Measurements from ENCODE around the gene DDAH1. TPM values are rescaled to one million over a fixed set of nuclear protein-coding genes. Genes with fewer than 3 reads are reported as not detected.
A peak's percentile ranks its signal among the peaks of the same experiment; 100 is the strongest.
"Not testable (repeated sequence)": the region's sequence is repeated elsewhere in the genome, so short reads cannot be mapped to it uniquely, and the experiment has no call there.

The DDAH1 gene
- total and polyA plus RNA-seq, 5 donors, result 3.8 to 10.1 (median 5.6) TPM

DNA sequence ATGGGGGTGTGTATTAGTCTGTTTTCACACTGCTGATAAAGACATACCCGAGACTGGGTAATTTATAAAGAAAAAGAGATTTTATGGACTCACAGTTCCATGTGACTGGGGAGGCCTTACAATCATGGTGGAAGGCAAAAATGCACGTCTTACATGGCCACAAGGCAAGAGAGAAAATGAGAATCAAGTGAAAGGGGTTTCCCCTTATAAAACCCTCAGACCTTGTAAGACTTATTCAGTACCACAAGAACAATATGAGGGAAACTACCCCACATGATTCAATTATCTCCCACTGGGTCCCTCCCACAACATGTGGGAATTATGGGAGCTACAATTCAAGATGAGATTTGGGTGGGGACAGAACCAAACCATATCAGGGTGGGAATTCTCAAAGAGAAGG is 5.2 kb upstream of the DDAH1 start:
- 94% methylated on average over 2 of the region's 2 CpGs for WGBS
- H3K4me1 ChIP-seq (ENCODE audit: control insufficient read depth, insufficient read depth, low read length); H3K4me3 ChIP-seq (ENCODE audit: low read length); H3K27ac ChIP-seq (ENCODE audit: low read length); ATAC-seq; intact Hi-C loops (cut with DNase I); H3K27me3 ChIP-seq (ENCODE audit: control insufficient read depth, insufficient read depth); H3K9me3 ChIP-seq (ENCODE audit: control insufficient read depth, low read length); DNase-seq: not testable (repeated sequence)

GRCh38 chr1:85467929-85468540 is 3.1 kb upstream of the DDAH1 start:
- H3K9me3 ChIP-seq (ENCODE audit: control insufficient read depth, low read length), result no peaks in the 10 kb centered on the region
- ATAC-seq, result no peak
- H3K27ac ChIP-seq (ENCODE audit: low read length), result no peak overlapping the region
- intact Hi-C loops (cut with DNase I), result no loop called here
- WGBS, result 98% methylated on average over 3 of the region's 3 CpGs
- no peak for DNase-seq
- no peaks in the 10 kb centered on the region for H3K27me3 ChIP-seq (ENCODE audit: control insufficient read depth, insufficient read depth)
- H3K4me1 ChIP-seq (ENCODE audit: control insufficient read depth, insufficient read depth, low read length), result no peaks in the 10 kb centered on the region
- H3K4me3 ChIP-seq (ENCODE audit: low read length), result no peak overlapping the region

- no peak for ATAC-seq
- WGBS, result 97% methylated on average over 5 of the region's 5 CpGs
These were observed 2.1 kb upstream of the DDAH1 start for GRCh38 chr1:85467036-85467435.

GRCh38 chr1:85465786-85466134 is 801 bp upstream of the DDAH1 start:
- no peak for DNase-seq
- no peaks in the 10 kb centered on the region for H3K27me3 ChIP-seq (ENCODE audit: control insufficient read depth, insufficient read depth)
- 59% methylated on average over 1 of the region's 1 CpG for WGBS
- no peak overlapping the region for H3K4me3 ChIP-seq (ENCODE audit: low read length)
- H3K27ac ChIP-seq (ENCODE audit: low read length), result no peak overlapping the region
- H3K4me1 ChIP-seq (ENCODE audit: control insufficient read depth, insufficient read depth, low read length), result no peaks in the 10 kb centered on the region
- ATAC-seq, result no peak
- no peaks in the 10 kb centered on the region for H3K9me3 ChIP-seq (ENCODE audit: control insufficient read depth, low read length)
- intact Hi-C loops (cut with DNase I), result no loop called here

More at GRCh38 chr1:85467036-85467435, 2.1 kb upstream of the DDAH1 start:
- Histone ChIP-seq H3K4me1 (ENCODE audit: control insufficient read depth, insufficient read depth, low read length) (no peaks in the 10 kb centered on the region), H3K9me3 (ENCODE audit: control insufficient read depth, low read length) (no peaks in the 10 kb centered on the region), H3K27ac (ENCODE audit: low read length) (no peak overlapping the region), H3K27me3 (ENCODE audit: control insufficient read depth, insufficient read depth) (no peaks in the 10 kb centered on the region), H3K4me3 (ENCODE audit: low read length) (no peak overlapping the region)
- DNase-seq, result no peak
- intact Hi-C loops (cut with DNase I), result no loop called here

DNA sequence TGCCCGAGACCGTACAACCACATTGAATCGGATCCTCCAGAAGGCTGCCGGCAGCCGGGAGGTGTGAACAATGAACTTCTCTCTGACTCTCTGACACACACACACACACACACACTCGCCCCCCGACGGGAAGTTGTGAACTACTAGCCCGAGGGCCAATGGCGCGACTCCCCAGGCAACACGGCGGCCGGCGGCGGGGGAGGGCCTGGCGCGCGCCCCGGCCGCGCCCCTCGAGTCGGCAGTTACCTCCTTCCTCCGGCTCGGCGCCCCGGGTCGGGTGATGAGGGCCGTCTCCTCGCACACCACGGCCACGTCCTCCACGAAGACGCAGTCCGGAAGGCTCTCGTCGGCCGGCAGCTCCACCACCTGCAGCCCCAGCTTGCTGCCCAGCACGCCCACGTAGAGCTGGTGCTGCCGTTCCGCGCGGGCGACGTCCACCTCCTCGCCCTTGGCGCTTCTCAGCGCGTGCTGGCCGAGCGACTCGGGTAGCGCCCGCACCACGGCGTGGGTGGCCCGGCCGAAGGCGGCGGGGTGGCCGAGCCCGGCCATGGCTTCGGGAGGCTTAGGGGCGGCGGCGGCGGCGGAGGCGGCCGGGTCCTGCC is 361 bp downstream of the DDAH1 start:
- ATAC-seq (peak; percentile 83 to 86), DNase-seq (peak; percentile 71 to 88 (median 81))
- no peaks in the 10 kb centered on the region for H3K27me3 ChIP-seq (ENCODE audit: control insufficient read depth, insufficient read depth)
- WGBS, result under 1% methylated on average over 72 of the region's 72 CpGs
- intact Hi-C loops (cut with DNase I), result no loop called here
- peak overlapping the region; percentile 50 for H3K4me3 ChIP-seq (ENCODE audit: low read length)
- H3K27ac ChIP-seq (ENCODE audit: low read length), result no peak overlapping the region
- H3K9me3 ChIP-seq (ENCODE audit: control insufficient read depth, low read length), result no peaks in the 10 kb centered on the region
- no peaks in the 10 kb centered on the region for H3K4me1 ChIP-seq (ENCODE audit: control insufficient read depth, insufficient read depth, low read length)

DNA sequence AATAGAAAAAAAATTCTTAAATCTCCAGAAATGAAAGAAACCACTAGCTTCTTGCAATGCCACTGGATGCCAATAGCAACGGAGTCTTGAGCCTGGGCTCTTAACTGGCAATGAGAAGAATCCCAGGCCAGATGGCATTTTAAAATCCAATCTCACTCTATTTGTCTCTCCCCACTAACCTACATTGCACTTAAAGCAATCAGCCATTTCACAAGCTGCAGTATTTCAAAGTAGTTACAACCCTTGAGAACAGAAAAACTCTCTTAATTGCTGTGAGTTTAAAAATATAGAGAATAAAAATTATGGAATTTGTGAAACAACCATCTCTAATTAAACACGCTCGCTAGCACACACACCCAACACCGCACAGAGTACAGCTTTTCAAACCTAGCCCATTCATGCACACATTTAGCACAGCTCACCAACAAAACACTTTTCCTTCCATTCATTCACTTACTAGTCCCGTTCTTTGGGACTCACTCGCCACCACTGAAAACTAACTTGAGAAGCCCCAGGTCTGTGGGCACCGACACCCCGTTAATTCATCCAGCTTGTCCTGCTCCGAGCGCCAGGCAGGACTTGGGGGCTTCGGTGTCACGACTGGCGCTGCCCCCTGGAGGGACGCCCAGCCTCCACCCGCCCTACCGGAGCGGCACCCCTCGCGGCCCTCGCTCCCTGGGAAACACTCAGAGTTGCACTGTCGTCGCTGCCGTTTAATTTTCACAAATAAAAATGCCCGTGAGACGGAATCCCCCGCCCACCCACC is 1.0 kb downstream of the DDAH1 start:
- DNase-seq (peak in 1 of 3 donors; percentile 16), ATAC-seq (peak; percentile 30 to 38)
- Histone ChIP-seq H3K4me3 (ENCODE audit: low read length) (peak overlapping the region; percentile 50), H3K4me1 (ENCODE audit: control insufficient read depth, insufficient read depth, low read length) (no peaks in the 10 kb centered on the region), H3K9me3 (ENCODE audit: control insufficient read depth, low read length) (no peaks in the 10 kb centered on the region), H3K27ac (ENCODE audit: low read length) (no peak overlapping the region), H3K27me3 (ENCODE audit: control insufficient read depth, insufficient read depth) (no peaks in the 10 kb centered on the region)
- WGBS, result 6% methylated on average over 26 of the region's 26 CpGs
- intact Hi-C loops (cut with DNase I), result no loop called here

DNA sequence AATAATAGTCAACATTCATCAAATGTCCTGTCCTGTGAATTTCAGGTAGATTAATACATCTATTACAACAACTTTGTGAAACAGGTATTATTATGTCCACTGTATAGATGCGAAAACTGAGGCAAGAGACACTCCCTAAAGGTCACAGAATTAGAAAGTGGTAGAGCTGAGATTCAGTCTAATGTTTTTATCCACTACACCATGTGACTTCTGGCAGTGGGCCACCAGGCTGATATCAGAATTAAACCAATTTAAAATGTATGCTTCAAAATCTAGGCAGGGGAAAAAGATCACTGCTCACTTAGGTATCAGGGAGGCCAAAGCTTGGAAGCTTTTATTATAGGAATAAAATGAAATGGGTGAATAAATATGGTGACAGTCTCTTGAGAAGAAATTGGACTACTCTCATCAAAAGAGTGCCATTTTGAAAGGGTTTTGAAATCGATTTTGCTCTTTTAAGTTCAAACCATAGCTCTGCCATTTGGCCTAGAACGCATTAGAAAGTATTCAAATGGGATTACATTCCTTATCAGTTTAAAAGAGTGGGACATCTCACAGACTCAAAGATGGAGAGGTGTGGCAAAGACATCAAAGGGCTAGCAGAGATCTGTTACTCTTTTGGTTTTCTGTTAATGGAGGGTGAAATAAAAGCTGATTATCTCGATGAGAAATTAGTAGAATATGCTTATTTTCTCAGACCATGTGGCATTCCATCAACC is 1.9 kb downstream of the DDAH1 start:
- Histone ChIP-seq H3K4me3 (ENCODE audit: low read length) (no peak overlapping the region), H3K9me3 (ENCODE audit: control insufficient read depth, low read length) (no peaks in the 10 kb centered on the region), H3K27me3 (ENCODE audit: control insufficient read depth, insufficient read depth) (no peaks in the 10 kb centered on the region), H3K27ac (ENCODE audit: low read length) (no peak overlapping the region), H3K4me1 (ENCODE audit: control insufficient read depth, insufficient read depth, low read length) (no peaks in the 10 kb centered on the region)
- intact Hi-C loops (cut with DNase I), result no loop called here
- DNase-seq (no peak), ATAC-seq (no peak)
- WGBS, result 90% methylated on average over 4 of the region's 4 CpGs

- Histone ChIP-seq H3K4me1 (ENCODE audit: control insufficient read depth, insufficient read depth, low read length) (no peaks in the 10 kb centered on the region), H3K4me3 (ENCODE audit: low read length) (no peak overlapping the region), H3K27ac (ENCODE audit: low read length) (no peak overlapping the region), H3K27me3 (ENCODE audit: control insufficient read depth, insufficient read depth) (no peaks in the 10 kb centered on the region), H3K9me3 (ENCODE audit: control insufficient read depth, low read length) (no peaks in the 10 kb centered on the region)
- intact Hi-C loops (cut with DNase I), result no loop called here
- WGBS, result 64% methylated on average over 5 of the region's 5 CpGs
- ATAC-seq, result no peak
- no peak for DNase-seq
These were observed 3.6 kb downstream of the DDAH1 start for GRCh38 chr1:85461216-85461918.

DNA sequence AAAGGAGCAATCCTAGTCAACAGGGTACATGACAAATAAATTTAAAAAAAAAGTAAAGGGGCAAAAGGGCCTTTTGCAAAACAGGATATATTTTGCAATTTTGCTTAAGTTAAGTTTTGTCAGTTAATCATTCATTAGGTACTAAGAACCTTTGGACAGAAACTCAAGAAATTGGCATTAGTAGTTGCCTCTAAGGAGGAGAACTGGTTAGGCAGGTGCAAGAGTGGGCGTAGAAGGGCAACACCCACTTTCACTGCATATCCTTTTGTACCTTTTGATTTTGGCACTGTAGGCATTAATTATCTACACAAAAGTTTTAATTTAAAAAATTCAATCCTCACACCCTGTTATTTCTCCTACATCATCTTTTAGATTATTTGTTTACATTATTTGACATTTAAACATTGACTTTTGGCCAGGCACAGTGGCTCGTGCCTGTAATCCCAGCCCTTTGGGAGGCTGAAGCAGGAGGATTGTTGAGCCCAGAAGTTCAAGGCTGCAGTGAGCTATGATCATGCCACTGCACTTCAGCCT is 4.3 kb downstream of the DDAH1 start:
- H3K27ac ChIP-seq (ENCODE audit: low read length), result no peak overlapping the region

GRCh38 chr1:85459290-85459689 is 5.7 kb downstream of the DDAH1 start:
- DNase-seq, result no peak
- intact Hi-C loops (cut with DNase I), result no loop called here
- WGBS, result 33% methylated on average over 2 of the region's 2 CpGs
- H3K4me1 ChIP-seq (ENCODE audit: control insufficient read depth, insufficient read depth, low read length), result no peaks in the 10 kb centered on the region
- H3K9me3 ChIP-seq (ENCODE audit: control insufficient read depth, low read length), result no peaks in the 10 kb centered on the region
- H3K27me3 ChIP-seq (ENCODE audit: control insufficient read depth, insufficient read depth), result no peaks in the 10 kb centered on the region
- no peak overlapping the region for H3K27ac ChIP-seq (ENCODE audit: low read length)
- no peak for ATAC-seq
- H3K4me3 ChIP-seq (ENCODE audit: low read length), result no peak overlapping the region

More for the DNA sequence above, 4.3 kb downstream of the DDAH1 start:
- 88% methylated on average over 2 of the region's 2 CpGs for WGBS
- no peak for DNase-seq
- H3K4me1 ChIP-seq (ENCODE audit: control insufficient read depth, insufficient read depth, low read length), result no peaks in the 10 kb centered on the region
- no peak for ATAC-seq
- H3K4me3 ChIP-seq (ENCODE audit: low read length), result no peak overlapping the region
- intact Hi-C loops (cut with DNase I), result no loop called here
- no peaks in the 10 kb centered on the region for H3K9me3 ChIP-seq (ENCODE audit: control insufficient read depth, low read length)
- H3K27me3 ChIP-seq (ENCODE audit: control insufficient read depth, insufficient read depth), result no peaks in the 10 kb centered on the region

Measured in right cardiac atrium (tissue), 5 donors.